Hepatocyte (in vitro differentiated cells): Measurements from ENCODE around the gene ALG2.

ENCODE experiments used
- CTCF ChIP-seq: fragments of 200-600 bp; sonication (generic); IDR thresholded peaks from 2 replicates; pipeline ENCODE4 v1.5.1; 2016; ENCODE audit warnings: antibody characterized with exemption, mild to moderate bottlenecking; ENCODE audit not compliant: poor library complexity
- EZH2 ChIP-seq: fragments of 200-600 bp; sonication (generic); IDR thresholded peaks from 2 replicates; pipeline ENCODE4 v1.6.1; 2016; ENCODE audit warnings: antibody characterized with exemption, mild to moderate bottlenecking, borderline replicate concordance

- TF ChIP-seq CTCF: no peak
- no peak for TF ChIP-seq EZH2
Measured at GRCh38 chr9:99253772-99254431, 32.2 kb upstream of the ALG2 start.
